Colonic mucosa (tissue), 4 donors: ENCODE results near the gene BAZ2B. TPM values are rescaled to one million over a fixed set of nuclear protein-coding genes. Genes with fewer than 3 reads are reported as not detected.

Experiments
- DNase-seq: peaks from one replicate; pipeline ENCODE4 v3.0.0-alpha.2; 2020
- H3K27ac ChIP-seq: fragments of 200-600 bp; one replicate; pipeline ENCODE4 v1.8.0; 2021
- H3K27me3 ChIP-seq: fragments of 200-600 bp; one replicate; pipeline ENCODE4 v1.8.0; 2021
- H3K36me3 ChIP-seq: fragments of 200-600 bp; one replicate; pipeline ENCODE4 v1.8.0; 2021
- H3K4me1 ChIP-seq: fragments of 200-600 bp; one replicate; pipeline ENCODE4 v1.8.0; 2021; ENCODE audit warnings: mild to moderate bottlenecking
- H3K4me3 ChIP-seq: fragments of 200-600 bp; one replicate; pipeline ENCODE4 v1.8.0; 2021
- H3K9ac ChIP-seq, 2 donors: one replicate each; pipeline ENCODE4 v1.7.0; 2013; ENCODE audit warnings: control low read depth in 2 of 2, low read depth in 2 of 2, low read length in 2 of 2
- H3K9me3 ChIP-seq: fragments of 200-600 bp; one replicate; pipeline ENCODE4 v1.8.0; 2021
- CTCF ChIP-seq: fragments of 200-600 bp; IDR thresholded peaks from one replicate; pipeline ENCODE4 v1.8.0; 2022; ENCODE audit warnings: antibody characterized with exemption, mild to moderate bottlenecking
- intact Hi-C: fragments of 100-400 bp; cut with DNase I; formaldehyde crosslinking; loops from one replicate; pipeline ENCODE4 v1.14.1; 2022
- total RNA-seq, 2 donors: library from RNA; stranded (reverse); fragmentation: NEBNext Ultra II Directional in 1 of 2; extraction: Animal tissue kit (Norgen Biotek cat#: 25700) in 1 of 2; gene quantifications; one replicate each; pipeline ENCODE4 v1.2.1, GENCODE V29; 2021
- donor health status: healthy.
- donor health status: DM: no; HTN: no; CAD: no.
- donor health status: DM: no; HTN: no; CAD: no.

BAZ2B gene
- total RNA-seq, 2 donors from 2014 or later, result 36.7 to 60.9 TPM

DNA sequence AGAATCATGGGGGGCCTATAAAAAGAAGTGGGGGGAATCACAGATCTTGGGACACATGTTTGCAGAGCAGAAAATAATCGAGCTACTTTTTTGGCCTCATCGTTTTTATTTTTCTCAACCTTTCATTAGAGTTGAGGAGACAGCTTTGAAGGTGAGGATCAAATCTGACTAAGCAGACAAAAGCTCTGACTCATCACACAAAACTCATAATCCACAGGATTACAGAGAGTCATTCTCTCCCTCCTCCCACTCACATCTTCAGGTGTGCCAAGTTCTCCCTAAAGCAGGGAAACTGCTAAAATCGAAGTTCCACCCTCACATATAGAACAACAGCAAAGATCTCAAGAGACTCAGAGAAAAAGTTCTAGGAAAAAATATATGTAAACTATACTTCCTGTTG is 15.6 kb downstream of the BAZ2B start:
- Histone ChIP-seq H3K27ac (no peak overlapping the region), H3K27me3 (no peaks in the 10 kb centered on the region), H3K9me3 (no peaks in the 10 kb centered on the region), H3K9ac (no peak overlapping the region), H3K4me3 (no peak overlapping the region), H3K36me3 (no peaks in the 10 kb centered on the region), H3K4me1 (no peaks in the 10 kb centered on the region)
- intact Hi-C loops, result no loop called here
- no peak for TF ChIP-seq CTCF
- DNase-seq, result no peak

DNA sequence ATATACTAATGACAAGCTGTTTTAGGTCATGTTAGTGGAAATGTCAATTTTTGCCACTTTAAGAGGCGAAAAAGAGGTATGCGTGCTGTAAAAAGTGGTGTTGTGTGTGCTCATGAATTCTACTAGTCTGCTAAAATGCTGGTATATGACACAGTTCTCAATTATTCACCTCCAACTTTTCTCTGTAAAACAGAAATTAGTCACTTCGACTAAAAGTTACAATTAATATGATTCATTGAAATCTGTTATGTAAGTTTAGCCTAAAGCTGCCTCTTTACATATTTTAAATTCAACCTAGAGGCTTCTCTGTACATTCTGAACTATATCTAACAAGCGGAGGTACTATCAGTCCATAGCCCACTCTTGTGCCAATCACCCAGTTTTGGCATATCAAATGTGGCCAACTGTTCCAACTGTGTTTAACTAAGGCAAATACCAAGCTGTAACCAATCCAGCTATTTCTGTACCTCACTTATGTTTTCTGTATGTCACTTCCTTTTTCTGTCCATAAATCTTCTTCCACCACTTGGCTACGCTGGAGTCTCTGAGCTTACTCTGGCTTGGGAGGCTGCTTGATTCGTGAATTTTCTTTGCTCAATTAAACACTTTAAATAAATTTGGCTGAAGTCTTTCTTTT is 20.8 kb downstream of the BAZ2B start:
- no peaks in the 10 kb centered on the region for H3K36me3 ChIP-seq
- no peak for DNase-seq
- H3K27me3 ChIP-seq, result no peaks in the 10 kb centered on the region
- no peak overlapping the region for H3K4me3 ChIP-seq
- no peaks in the 10 kb centered on the region for H3K9me3 ChIP-seq
- no peaks in the 10 kb centered on the region for H3K4me1 ChIP-seq
- no peak for TF ChIP-seq CTCF
- intact Hi-C loops, result no loop called here
- H3K9ac ChIP-seq, result no peak overlapping the region
- no peak overlapping the region for H3K27ac ChIP-seq

DNA sequence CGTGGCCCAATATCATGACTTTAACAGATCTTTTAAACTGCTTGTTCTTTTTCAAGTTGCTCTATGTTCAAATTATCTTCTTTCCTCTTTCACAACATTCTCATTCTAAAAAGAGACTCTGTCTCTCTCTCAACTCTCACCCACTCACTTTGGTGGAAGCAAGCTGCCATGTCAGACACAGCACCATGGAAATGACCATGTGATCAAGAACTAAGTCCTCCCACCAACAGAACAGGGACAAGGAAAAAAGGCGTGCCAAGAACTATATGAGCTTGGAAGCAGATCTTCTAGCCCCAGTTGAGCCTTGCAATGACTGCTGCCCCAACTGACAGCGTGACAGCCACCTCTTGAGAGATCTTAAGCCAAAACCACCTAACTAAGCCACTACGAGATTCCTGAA is 23.9 kb downstream of the BAZ2B start:
- H3K4me1 ChIP-seq, result no peaks in the 10 kb centered on the region
- H3K9ac ChIP-seq, result no peak overlapping the region
- intact Hi-C loops, result no loop called here
- H3K27me3 ChIP-seq, result no peaks in the 10 kb centered on the region
- TF ChIP-seq CTCF, result no peak
- no peak for DNase-seq
- H3K36me3 ChIP-seq, result no peaks in the 10 kb centered on the region
- H3K9me3 ChIP-seq, result no peaks in the 10 kb centered on the region
- no peak overlapping the region for H3K27ac ChIP-seq
- no peak overlapping the region for H3K4me3 ChIP-seq

DNA sequence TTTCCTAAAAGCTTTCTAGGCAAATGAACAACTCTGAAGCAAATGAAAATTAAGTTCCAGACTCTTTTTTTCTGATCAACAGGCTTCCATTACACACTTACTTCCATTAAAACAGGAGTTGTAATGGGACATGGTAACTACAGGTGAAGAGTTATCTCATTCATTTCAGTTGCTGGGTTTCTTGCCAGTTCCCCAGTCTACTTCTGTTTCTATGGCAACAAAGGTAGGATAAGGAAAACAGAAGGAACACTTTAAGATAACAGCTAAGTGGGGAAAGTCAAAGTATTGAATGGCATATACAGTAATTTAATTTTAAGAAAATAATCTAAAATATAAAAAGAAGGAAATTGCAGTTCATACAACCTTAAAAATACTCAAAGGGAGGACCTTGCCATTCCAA is 25.1 kb downstream of the BAZ2B start:
- DNase-seq, result no peak
- Histone ChIP-seq H3K9me3 (no peaks in the 10 kb centered on the region), H3K36me3 (no peaks in the 10 kb centered on the region), H3K27me3 (no peaks in the 10 kb centered on the region), H3K4me3 (no peak overlapping the region), H3K4me1 (no peaks in the 10 kb centered on the region), H3K9ac (no peak overlapping the region), H3K27ac (no peak overlapping the region)
- intact Hi-C loops, result no loop called here
- no peak for TF ChIP-seq CTCF

DNA sequence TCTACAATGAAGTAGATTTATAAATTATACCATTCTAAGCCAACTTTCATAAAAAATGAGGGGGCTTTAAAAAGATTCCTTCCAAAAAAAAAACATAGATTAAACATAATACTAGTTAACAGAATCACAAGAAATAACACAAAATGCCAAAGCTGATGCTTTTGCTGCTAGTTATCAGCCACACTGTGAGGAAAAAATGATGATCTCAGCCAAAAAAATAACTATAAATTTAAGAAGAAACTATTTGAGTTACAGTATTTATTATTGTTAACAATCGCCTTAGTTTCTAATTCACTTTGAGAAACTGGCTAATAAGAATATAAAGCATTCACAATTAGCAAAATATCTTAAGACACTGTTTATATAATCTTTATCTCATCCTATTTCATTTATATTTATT is 27.1 kb downstream of the BAZ2B start:
- no peak for DNase-seq

More for the DNA sequence above, 27.1 kb downstream of the BAZ2B start:
- Histone ChIP-seq H3K9me3 (no peaks in the 10 kb centered on the region), H3K27ac (no peak overlapping the region), H3K36me3 (no peaks in the 10 kb centered on the region), H3K4me1 (no peaks in the 10 kb centered on the region), H3K4me3 (no peak overlapping the region), H3K27me3 (no peaks in the 10 kb centered on the region), H3K9ac (no peak overlapping the region)
- intact Hi-C loops, result no loop called here
- no peak for TF ChIP-seq CTCF
